ENCODE data around the gene PJVK.

GRCh38 chr2:178452334-178452733 is 1.2 kb downstream of the PJVK start:
- TF ChIP-seq CTCF (IDR thresholded peaks at IDR 0.05), result no peak
- no peak for TF ChIP-seq EP300 (IDR thresholded peaks at IDR 0.05; ENCODE audit: borderline replicate concordance in 1 of 2, low read depth in 1 of 2, low read length in 1 of 2)
- TF ChIP-seq PBX3 (IDR thresholded peaks at IDR 0.05), result no peak
- TF ChIP-seq MXI1 (IDR thresholded peaks at IDR 0.05; ENCODE audit: low read depth, low read length), result no peak
- TF ChIP-seq TCF12 (IDR thresholded peaks at IDR 0.05), result no peak
- no peak for TF ChIP-seq POLR2AphosphoS5 (IDR thresholded peaks at IDR 0.05; ENCODE audit: low read depth, low read length)
- no peak for TF ChIP-seq TEAD4 (IDR thresholded peaks at IDR 0.05; ENCODE audit: borderline replicate concordance, insufficient read depth)

All from SK-N-SH (cell line).